GM06990 (cell line): Measurements from ENCODE around the gene MAGEA2.
"Not testable (repeated sequence)": the region's sequence is repeated elsewhere in the genome, so short reads cannot be mapped to it uniquely, and the experiment has no call there.

ENCODE experiments used
- DNase-seq: peaks from one replicate; pipeline ENCODE4 v3.0.0-alpha.2; 2011; ENCODE audit not compliant: insufficient read length; ENCODE audit errors: extremely low read depth
- H3K27me3 ChIP-seq: replicated peaks from 2 replicates; pipeline ENCODE4 v1.6.0; 2011; ENCODE audit warnings: low read length; ENCODE audit not compliant: control insufficient read depth, insufficient read depth
- H3K36me3 ChIP-seq: 2 replicates; pipeline ENCODE4 v1.5.1; 2011; ENCODE audit warnings: low read length; ENCODE audit not compliant: control insufficient read depth, insufficient read depth
- H3K4me3 ChIP-seq: replicated peaks from 2 replicates; pipeline ENCODE4 v1.5.1; 2011; ENCODE audit warnings: low read depth, mild to moderate bottlenecking, control low read depth, low read length
- CTCF ChIP-seq: IDR thresholded peaks from 2 replicates; pipeline ENCODE4 v1.5.1; 2011; ENCODE audit warnings: low read length, control low read depth, mild to moderate bottlenecking, inconsistent platforms; ENCODE audit not compliant: insufficient read depth, poor library complexity, severe bottlenecking

The MAGEA2 gene

GRCh38 chrX:152725409-152725808, 28.2 kb downstream of the MAGEA2 start:
- H3K27me3 ChIP-seq = no peaks in the 10 kb centered on the region

GRCh38 chrX:152713815-152714787, 39.5 kb downstream of the MAGEA2 start, which contains the start of gene MAGEA2B:
TSS of gene MAGEA2B (plus strand) at chrX:152714628. CDS start at chrX:152717107, 2,479 bp downstream.
- H3K27me3 ChIP-seq, H3K4me3 ChIP-seq, DNase-seq, H3K36me3 ChIP-seq: not testable (repeated sequence)

More at GRCh38 chrX:152725409-152725808, 28.2 kb downstream of the MAGEA2 start:
- Histone ChIP-seq H3K36me3 (no peaks in the 10 kb centered on the region), H3K4me3 (no peak overlapping the region)
- no peak for TF ChIP-seq CTCF
- DNase-seq = no peak

GRCh38 chrX:152713195-152713594, 40.4 kb downstream of the MAGEA2 start:
- H3K27me3 ChIP-seq, DNase-seq, H3K4me3 ChIP-seq, H3K36me3 ChIP-seq: not testable (repeated sequence)

GRCh38 chrX:152709173-152709572, 44.5 kb downstream of the MAGEA2 start, which contains the start of gene CSAG2:
TSS of gene CSAG2 (minus strand) at chrX:152709273. CDS start at chrX:152709112, 161 bp downstream.
- not testable (repeated sequence) for H3K4me3 ChIP-seq, H3K36me3 ChIP-seq, DNase-seq, H3K27me3 ChIP-seq

- H3K36me3 ChIP-seq, H3K4me3 ChIP-seq, H3K27me3 ChIP-seq, DNase-seq: not testable (repeated sequence)
Observed at GRCh38 chrX:152706500-152706899, 47.1 kb downstream of the MAGEA2 start.

GRCh38 chrX:152700390-152700789, 53.3 kb downstream of the MAGEA2 start:
- H3K36me3 ChIP-seq, DNase-seq: not testable (repeated sequence)

More at GRCh38 chrX:152700390-152700789, 53.3 kb downstream of the MAGEA2 start:
- H3K4me3 ChIP-seq, H3K27me3 ChIP-seq: not testable (repeated sequence)
